ENCODE results near the gene SORCS2.

SORCS2 gene

GRCh38 chr4:7610022-7610670 lies 417.8 kb downstream of the SORCS2 start:
- no peak for FAIRE-seq
- DNase-seq (ENCODE audit: insufficient read length, low spot score): no peak

GRCh38 chr4:7610841-7611240 lies 418.5 kb downstream of the SORCS2 start:
- FAIRE-seq: no peak
- DNase-seq (ENCODE audit: insufficient read length, low spot score): no peak

DNA sequence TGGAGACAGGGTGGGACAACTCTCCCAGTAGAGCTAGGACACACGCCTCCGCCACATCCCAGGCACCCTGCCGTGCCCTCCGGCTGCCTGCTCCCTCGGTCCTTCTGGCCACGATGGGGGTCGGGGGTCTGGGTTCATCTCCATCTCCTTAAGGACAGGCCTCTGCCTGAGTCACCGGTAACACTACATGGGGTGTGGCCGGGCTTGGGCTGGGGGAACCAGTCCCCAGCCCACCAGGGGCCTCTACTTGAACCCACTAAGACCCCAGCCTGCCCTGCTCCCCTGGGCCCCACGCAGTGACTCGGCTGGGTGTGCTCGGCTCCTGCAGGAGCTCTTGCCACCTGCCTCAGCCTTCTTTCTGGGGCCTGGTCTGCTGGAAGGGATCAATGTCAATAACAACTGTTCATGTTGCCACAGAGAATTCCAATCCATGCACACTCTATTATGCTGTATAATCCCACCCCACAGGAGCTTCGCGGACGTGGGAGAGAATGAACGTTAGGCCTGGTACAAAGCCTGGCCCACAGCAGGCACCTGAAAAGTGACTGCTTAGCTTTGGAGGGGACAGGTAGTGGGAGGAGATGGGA lies 420.1 kb downstream of the SORCS2 start:
- FAIRE-seq: no peak
- DNase-seq (ENCODE audit: insufficient read length, low spot score): no peak

GRCh38 chr4:7614350-7614949 lies 422.1 kb downstream of the SORCS2 start:
- DNase-seq (ENCODE audit: insufficient read length, low spot score) (no peak), FAIRE-seq (peak; percentile 26)

DNA sequence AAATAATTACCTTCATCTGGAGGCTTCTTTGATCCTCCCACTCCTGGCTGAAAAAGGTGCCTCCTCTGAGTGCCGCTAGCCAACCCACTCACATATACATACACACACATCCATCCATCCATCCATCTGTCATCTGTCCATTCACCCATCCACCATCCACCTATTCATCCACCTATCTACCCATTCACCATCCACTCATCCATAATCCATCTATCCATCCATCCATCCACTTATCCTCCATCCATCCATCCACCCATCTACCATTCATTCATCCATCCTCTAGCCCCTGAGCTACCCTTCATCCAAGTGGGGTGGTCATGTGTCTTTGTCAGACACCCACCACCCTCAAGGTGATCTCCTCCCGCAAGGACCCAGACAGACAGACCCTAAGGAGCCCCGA lies 423.9 kb downstream of the SORCS2 start:
- no peak for DNase-seq (ENCODE audit: insufficient read length, low spot score)
- no peak for FAIRE-seq

DNA sequence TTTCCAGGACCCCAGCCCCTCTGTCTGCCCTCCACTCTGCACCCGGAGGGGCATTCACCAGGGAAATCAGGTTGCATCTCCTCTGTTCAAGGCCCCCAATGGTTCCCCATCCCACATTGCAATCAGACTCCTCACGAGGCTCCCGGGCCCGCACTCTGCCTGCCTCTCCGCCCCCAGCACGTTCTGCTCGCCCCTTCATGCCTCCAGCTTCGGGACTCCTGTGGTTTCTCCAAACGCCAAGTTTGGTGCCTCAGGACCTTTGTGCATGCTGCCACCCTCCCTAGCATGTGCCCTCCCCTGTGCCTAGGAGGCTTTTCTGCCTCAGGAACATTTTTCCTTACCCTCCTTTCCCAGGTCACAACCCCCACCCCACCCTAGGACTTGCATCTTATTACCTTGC lies 426.0 kb downstream of the SORCS2 start:
- FAIRE-seq (no peak), DNase-seq (ENCODE audit: insufficient read length, low spot score) (no peak)

GRCh38 chr4:7620086-7620813 lies 427.9 kb downstream of the SORCS2 start:
- FAIRE-seq: no peak
- no peak for DNase-seq (ENCODE audit: insufficient read length, low spot score)

- DNase-seq (ENCODE audit: insufficient read length, low spot score): no peak
- no peak for FAIRE-seq
These were observed 428.5 kb downstream of the SORCS2 start for GRCh38 chr4:7620814-7621176.

GRCh38 chr4:7621252-7622035 lies 429.1 kb downstream of the SORCS2 start:
- FAIRE-seq (peak; percentile 90), DNase-seq (ENCODE audit: insufficient read length, low spot score) (no peak)

DNA sequence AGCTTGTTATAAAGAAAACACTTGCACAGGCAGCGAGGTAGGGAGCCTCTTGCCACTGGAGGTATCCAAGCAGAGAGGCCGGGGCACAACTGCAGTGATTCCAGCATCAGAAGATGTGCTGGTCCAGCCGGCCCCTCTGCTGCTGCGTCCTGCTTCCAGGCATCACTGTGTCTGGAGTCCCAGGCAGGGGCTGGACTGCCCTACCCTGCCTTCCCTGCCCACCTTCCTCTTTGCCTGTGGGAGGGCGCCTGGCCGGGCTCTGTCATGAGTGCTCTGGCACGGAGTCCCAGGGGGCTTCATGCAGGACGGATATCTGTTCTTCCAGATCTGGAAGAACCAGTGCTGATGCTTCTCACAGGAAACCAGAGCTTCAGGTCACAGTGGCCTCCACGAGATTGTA lies 430.0 kb downstream of the SORCS2 start:
- DNase-seq (ENCODE audit: insufficient read length, low spot score) (no peak), FAIRE-seq (no peak)

- FAIRE-seq: no peak
- no peak for DNase-seq (ENCODE audit: insufficient read length, low spot score)
These were observed 431.1 kb downstream of the SORCS2 start for GRCh38 chr4:7623468-7623867.

DNA sequence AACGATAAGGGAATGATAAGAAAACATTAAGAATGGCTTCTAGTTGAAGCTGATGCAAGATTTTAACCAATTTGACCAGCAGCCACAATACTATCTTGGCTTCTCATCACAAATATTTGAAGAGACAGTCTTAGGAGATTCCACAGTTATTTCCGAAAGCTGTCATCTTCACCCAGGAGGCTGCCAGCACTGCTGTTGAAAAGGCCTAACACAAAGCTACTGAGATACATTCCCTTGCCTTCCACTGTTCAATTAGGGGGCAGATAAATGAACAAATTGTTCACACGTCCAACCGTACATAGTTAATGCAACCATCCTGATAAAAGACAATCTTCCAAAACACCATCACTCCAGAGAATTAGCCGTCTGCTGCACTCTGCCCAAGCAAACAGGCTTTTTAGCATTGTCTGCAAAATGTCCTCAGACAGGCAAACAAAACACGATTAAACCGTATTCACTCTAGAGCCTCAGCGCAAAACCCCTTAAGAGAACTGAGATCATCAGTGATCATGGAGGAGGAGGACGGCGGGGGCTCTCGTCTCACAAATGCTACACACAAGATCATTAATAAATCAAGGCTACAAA lies 432.1 kb downstream of the SORCS2 start:
- FAIRE-seq: peak; percentile 28

DNA sequence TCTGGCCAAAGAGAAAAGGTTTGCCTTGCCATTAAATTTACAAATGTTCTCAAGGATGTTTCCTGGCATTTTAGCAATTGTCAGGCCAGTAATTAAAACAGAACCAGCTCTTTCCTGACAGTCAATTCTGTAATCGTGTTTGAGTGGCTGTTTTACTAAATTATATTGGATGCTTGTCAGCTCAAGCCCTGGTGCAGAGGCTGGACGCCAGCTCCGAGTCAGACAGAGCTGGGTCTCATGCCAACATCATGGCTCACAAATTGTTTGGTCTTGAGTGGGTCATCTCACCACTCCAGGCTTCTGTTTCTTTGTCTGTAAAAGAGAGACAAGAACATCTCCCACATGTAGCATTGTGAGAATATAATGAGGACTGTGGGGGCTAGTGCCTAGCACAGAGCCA lies 432.7 kb downstream of the SORCS2 start:
- no peak for DNase-seq (ENCODE audit: insufficient read length, low spot score)
- no peak for FAIRE-seq

More for the DNA sequence above, 432.1 kb downstream of the SORCS2 start:
- DNase-seq (ENCODE audit: insufficient read length, low spot score): no peak

- DNase-seq (ENCODE audit: insufficient read length, low spot score) (no peak), FAIRE-seq (peak; percentile 36)
These were observed 434.2 kb downstream of the SORCS2 start for GRCh38 chr4:7626531-7626930.

DNA sequence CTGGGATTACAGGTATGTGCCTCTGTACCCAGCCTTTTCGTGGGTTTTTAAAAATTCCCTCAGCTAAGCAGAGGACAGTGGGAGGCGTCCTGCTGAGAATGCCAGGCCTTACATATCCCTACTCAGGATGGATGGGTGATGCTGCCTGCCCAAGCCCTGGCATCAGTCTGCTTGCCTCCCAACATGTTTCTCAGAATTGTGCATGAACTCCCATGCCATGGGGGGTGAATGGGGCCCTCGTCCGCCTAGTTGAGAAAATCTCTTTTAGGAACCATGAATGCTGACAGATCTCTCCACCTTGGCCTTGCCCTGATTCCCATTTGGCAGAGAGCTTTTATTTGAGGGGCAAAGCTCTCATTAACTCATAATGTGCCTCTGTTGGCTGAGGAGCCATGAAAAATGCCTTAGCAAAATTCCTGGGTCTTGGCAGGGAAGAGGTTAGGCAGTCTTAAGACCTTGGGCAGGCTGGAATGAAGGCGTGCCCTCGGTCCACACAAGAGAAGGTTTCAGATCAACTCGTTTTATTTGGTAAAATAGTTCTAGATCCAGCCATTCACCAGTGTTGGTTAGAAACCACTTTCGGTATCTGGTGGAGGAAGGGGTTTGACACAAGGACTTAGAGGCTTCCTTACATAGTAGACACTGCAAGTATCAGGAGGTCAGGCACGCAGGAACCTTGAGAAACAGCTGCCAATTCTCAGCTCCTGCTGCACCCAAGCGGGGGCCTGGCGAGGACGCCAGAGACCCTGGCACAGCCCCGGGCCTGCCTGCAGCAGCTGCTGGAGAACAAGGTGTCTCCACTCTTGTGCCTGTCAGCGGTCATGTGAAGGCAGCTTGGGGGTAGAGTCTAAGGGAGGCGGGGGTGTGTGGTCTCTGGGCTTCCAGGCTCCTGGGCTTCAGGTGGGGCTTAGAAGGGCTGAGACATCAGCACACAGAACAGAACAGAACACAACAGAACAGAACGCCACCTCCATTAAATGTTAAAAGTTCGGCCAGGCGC lies 435.2 kb downstream of the SORCS2 start:
- no peak for DNase-seq (ENCODE audit: insufficient read length, low spot score)
- no peak for FAIRE-seq

- DNase-seq (ENCODE audit: insufficient read length, low spot score): no peak
- FAIRE-seq: no peak
These were observed 436.1 kb downstream of the SORCS2 start for GRCh38 chr4:7628432-7628831.

DNA sequence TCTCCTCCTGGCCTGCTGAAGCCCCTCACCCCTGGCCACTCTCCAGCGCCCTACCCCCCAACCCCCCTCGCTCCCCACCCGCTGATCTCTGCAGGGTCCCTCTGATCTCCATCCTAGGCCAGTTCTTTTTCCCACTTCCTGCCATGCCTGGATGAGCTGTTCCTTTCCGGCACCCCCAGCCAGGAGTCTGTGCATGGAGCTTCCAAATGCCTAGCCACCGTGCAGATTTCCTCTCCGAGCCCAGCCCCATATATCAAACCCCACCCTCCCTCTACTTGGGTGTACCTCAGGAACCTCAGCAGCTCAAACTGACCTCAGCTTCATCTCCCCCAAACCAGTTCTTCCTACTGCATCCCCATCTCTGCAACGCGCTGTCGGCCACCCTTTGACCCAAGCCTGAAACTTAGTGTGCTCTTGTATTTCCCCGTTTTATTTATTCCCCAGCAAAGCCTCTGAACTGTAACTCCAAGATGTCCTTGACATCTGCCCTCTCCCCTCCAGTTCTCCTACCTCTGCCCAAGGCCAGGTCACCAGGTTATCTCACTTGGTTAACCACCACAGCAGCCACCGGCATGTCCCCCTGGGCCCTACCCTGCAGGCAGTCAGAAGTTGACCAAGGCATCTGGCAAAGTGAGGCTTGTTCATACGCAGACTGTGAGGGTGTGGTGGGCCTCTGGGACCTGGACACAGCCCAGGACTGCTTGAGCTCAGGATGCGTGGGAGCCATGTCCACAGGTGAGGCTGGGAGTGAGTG lies 437.3 kb downstream of the SORCS2 start:
- DNase-seq (ENCODE audit: insufficient read length, low spot score) (no peak), FAIRE-seq (peak; percentile 64)

GRCh38 chr4:7630568-7631287 lies 438.4 kb downstream of the SORCS2 start:
- FAIRE-seq (peak; percentile 74), DNase-seq (ENCODE audit: insufficient read length, low spot score) (peak; percentile 75)
